LNCAP (cell line): ENCODE results near the gene FMN2.

Experiments used
- CTCF ChIP-seq: fragments of 450-650 bp; IDR thresholded peaks from 2 replicates; pipeline ENCODE4 v1.5.1; 2017; ENCODE audit warnings: mild to moderate bottlenecking

Gene FMN2

GRCh38 chr1:240385551-240385950 lies 293.9 kb downstream of the FMN2 start:
- TF ChIP-seq CTCF = no peak

GRCh38 chr1:240385985-240386978 lies 294.6 kb downstream of the FMN2 start:
- TF ChIP-seq CTCF = no peak

GRCh38 chr1:240387051-240387450 lies 295.4 kb downstream of the FMN2 start:
- no peak for TF ChIP-seq CTCF

DNA sequence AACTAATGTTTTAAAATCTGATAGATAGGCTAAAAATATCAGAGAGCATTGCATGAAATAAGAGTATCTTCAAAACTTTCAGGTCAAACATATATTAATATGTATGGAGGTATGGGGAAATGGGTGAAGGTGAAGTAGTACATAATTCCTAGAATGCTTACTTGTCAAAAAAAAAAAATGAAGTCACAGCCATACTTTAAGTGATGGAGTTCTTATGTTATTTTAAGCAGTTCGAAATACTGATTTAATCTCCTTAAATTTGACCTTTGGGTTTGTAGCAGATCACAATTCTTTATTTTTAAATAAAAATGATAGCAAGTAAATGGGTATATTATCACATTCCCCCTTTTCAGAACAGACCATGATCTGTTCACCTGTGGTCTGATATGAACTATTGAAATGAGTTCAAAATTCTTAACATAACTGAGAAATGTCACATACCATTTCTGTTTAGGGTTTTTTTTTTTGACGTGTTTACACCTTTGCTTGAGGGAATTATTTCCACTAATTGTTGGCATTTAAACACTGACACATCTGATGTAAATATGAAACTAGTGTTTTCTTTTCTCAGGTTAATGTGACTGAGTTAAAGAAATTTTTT lies 300.1 kb downstream of the FMN2 start:
- TF ChIP-seq CTCF = no peak

DNA sequence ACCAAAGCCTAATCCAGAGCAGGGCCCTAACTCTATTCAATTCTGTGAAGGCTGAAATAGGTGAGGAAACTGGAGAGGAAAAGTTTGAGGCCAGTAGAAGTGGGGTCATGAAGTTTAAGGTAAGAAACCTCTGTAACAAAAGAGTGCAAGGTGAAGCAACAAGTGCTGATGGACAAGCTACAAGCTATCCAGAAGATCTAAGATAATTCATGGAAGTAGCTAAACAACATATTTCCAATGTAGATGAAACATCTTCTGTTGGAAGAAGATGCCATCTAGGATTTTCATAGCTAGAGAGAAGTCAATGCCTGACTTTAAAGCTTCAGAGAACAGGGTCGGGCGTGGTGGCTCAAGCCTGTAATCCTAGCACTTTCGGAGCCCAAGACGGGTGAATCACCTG lies 302.7 kb downstream of the FMN2 start:
- no peak for TF ChIP-seq CTCF

GRCh38 chr1:240395336-240395735 lies 303.7 kb downstream of the FMN2 start:
- no peak for TF ChIP-seq CTCF

GRCh38 chr1:240399381-240399780 lies 307.7 kb downstream of the FMN2 start:
- TF ChIP-seq CTCF = no peak
